Mucosa of rectum (tissue), 2 donors: Measurements from ENCODE around the gene RTL3.

Source experiments
- H3K27ac ChIP-seq, 2 donors: one replicate each; pipeline ENCODE4 v1.7.0; 2013; ENCODE audit warnings: inconsistent platforms in 2 of 2, low read depth in 2 of 2, low read length in 2 of 2
- H3K27me3 ChIP-seq, 2 donors: one replicate each; pipeline ENCODE4 v1.7.0; 2013; ENCODE audit warnings: low read length in 2 of 2; ENCODE audit not compliant: control insufficient read depth in 2 of 2, insufficient read depth in 2 of 2
- H3K36me3 ChIP-seq, 2 donors: one replicate each; pipeline ENCODE4 v1.7.0; 2013; ENCODE audit warnings: low read length in 2 of 2; ENCODE audit not compliant: control insufficient read depth in 2 of 2, insufficient read depth in 2 of 2
- H3K4me1 ChIP-seq, 2 donors: one replicate each; pipeline ENCODE4 v1.7.0; 2013; ENCODE audit warnings: low read length in 2 of 2, mild to moderate bottlenecking in 1 of 2; ENCODE audit not compliant: control insufficient read depth in 2 of 2, insufficient read depth in 2 of 2
- H3K4me3 ChIP-seq, 2 donors: one replicate each; pipeline ENCODE4 v1.7.0; 2013; ENCODE audit warnings: low read length in 2 of 2
- H3K9ac ChIP-seq, 2 donors: one replicate each; pipeline ENCODE4 v1.7.0; 2013; ENCODE audit warnings: low read length in 2 of 2, low read depth in 1 of 2, mild to moderate bottlenecking in 1 of 2
- H3K9me3 ChIP-seq, 2 donors: one replicate each; pipeline ENCODE4 v1.7.0; 2013; ENCODE audit warnings: low read length in 2 of 2; ENCODE audit not compliant: control insufficient read depth in 2 of 2
- donor health status: healthy.
- donor health status: Normal muscosa, but diverticular disease.

RTL3 gene

DNA sequence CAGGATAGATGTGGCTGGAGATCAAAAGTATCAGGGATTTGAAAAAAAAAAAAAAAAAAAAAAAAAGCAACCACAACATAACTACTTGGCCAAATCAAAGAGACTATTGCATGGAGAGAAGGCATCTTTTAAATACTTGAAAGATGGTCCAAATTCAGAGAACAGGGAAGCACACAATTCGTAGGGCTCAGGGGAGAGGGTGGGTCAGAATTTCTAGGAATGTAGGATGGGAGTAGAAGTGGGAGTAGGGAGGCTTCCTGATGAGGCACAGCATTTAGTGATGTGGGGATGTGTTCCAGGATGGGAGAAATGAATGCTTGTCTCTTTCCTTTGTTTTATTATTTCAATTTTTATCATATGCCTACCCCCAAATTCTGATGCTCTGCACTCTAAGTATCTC, 36.3 kb downstream of the RTL3 start:
- no peak overlapping the region for H3K9ac ChIP-seq
- no peaks in the 10 kb centered on the region for H3K36me3 ChIP-seq
- H3K27ac ChIP-seq: no peak overlapping the region
- H3K9me3 ChIP-seq: no peaks in the 10 kb centered on the region
- no peaks in the 10 kb centered on the region for H3K27me3 ChIP-seq
- H3K4me3 ChIP-seq: no peak overlapping the region
- H3K4me1 ChIP-seq: no peaks in the 10 kb centered on the region

DNA sequence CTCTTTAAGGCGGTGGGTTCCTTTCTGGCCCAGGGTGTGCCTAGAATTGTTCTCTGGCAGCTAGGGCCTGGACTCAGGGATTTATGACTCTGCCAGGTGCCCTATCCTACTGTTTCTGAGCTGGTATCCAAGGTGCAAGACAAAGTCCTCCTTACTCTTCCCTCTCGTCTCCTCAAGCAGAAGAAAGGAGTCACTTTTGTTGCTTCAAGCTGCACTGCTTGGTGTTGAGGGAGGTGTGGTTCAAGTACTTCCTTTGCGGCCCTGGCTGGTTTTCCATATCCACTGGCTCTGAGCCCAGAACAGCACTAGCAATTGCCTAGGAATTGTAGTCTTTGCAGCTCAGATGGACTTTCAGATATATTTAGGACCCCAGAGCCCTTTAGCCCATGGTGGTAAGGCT, 39.3 kb downstream of the RTL3 start:
- Histone ChIP-seq H3K9ac (no peak overlapping the region), H3K4me3 (no peak overlapping the region), H3K9me3 (no peaks in the 10 kb centered on the region), H3K27ac (no peak overlapping the region), H3K36me3 (no peaks in the 10 kb centered on the region), H3K4me1 (no peaks in the 10 kb centered on the region), H3K27me3 (no peaks in the 10 kb centered on the region)

DNA sequence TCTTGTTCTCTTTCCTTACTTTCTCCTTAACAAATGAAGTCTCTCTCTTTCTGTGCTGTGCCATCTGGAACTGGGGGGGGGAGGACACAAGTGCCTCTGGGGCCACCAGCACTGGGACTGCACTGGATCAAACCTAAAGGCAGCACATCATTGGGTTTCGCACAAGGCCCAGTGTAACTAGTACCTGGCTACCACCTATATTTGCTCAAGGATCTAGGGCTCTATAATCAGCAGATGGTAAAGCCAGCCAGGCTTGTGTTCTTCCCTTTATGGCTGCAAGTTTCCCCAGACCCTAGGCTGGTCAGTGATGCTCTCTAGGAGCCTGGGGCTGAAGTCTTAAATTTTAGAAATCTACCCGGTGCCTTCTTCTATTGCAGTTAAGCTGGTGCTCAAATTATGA, 40.1 kb downstream of the RTL3 start:
- no peaks in the 10 kb centered on the region for H3K36me3 ChIP-seq
- no peaks in the 10 kb centered on the region for H3K27me3 ChIP-seq
- H3K27ac ChIP-seq: no peak overlapping the region
- H3K9ac ChIP-seq: no peak overlapping the region
- H3K9me3 ChIP-seq: no peaks in the 10 kb centered on the region
- H3K4me1 ChIP-seq: no peaks in the 10 kb centered on the region
- H3K4me3 ChIP-seq: no peak overlapping the region

DNA sequence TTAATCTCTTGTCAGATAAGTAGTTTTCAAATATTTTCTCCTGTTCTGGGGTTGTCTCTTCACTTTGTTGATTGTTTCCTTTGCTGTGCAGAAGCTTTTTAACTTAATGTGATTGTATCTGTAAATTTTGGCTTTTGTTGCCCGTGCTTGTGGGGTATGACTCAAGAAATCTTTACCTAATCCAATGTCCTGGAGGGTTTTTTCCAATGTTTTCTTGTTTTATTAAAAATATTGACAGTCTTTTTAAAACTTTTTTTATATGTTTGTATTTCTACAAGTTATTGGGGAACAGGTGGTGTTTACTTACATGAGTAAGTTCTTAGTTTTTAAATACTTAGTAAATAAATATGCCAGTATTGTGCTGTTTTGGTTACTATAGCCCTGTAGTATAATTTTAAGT, 44.9 kb downstream of the RTL3 start:
- Histone ChIP-seq H3K9me3 (no peaks in the 10 kb centered on the region), H3K36me3 (no peaks in the 10 kb centered on the region), H3K27me3 (no peaks in the 10 kb centered on the region), H3K27ac (no peak overlapping the region), H3K4me3 (no peak overlapping the region), H3K9ac (no peak overlapping the region), H3K4me1 (no peaks in the 10 kb centered on the region)
